ENCODE results near the gene MRPL28.

GRCh38 chr16:324201-324450, 46.2 kb downstream of the MRPL28 start:
- TF ChIP-seq, protein P1, sequence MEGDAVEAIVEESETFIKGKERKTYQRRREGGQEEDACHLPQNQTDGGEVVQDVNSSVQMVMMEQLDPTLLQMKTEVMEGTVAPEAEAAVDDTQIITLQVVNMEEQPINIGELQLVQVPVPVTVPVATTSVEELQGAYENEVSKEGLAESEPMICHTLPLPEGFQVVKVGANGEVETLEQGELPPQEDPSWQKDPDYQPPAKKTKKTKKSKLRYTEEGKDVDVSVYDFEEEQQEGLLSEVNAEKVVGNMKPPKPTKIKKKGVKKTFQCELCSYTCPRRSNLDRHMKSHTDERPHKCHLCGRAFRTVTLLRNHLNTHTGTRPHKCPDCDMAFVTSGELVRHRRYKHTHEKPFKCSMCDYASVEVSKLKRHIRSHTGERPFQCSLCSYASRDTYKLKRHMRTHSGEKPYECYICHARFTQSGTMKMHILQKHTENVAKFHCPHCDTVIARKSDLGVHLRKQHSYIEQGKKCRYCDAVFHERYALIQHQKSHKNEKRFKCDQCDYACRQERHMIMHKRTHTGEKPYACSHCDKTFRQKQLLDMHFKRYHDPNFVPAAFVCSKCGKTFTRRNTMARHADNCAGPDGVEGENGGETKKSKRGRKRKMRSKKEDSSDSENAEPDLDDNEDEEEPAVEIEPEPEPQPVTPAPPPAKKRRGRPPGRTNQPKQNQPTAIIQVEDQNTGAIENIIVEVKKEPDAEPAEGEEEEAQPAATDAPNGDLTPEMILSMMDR (IDR thresholded peaks at IDR 0.05), result no peak
- no peak for TF ChIP-seq TCF7L2 (IDR thresholded peaks at IDR 0.05; ENCODE audit: low read depth, low read length)
- no peak for TF ChIP-seq SIN3A (IDR thresholded peaks at IDR 0.05; ENCODE audit: borderline replicate concordance, insufficient read depth, low read depth, low read length)
- TF ChIP-seq POLR2AphosphoS5 (IDR thresholded peaks at IDR 0.05; ENCODE audit: low read depth, low read length), result no peak
